WERI-Rb-1 (cell line): ENCODE data around the gene GPR39.

Experiments
- DNase-seq: peaks from one replicate; pipeline ENCODE4 v3.0.0-alpha.2; 2020
- H3K27ac ChIP-seq: fragments of 250-450 bp; sonication (Bioruptor Pico); 2 replicates; pipeline ENCODE4 v1.5.1; 2020; ENCODE audit warnings: mild to moderate bottlenecking, moderate library complexity
- H3K27me3 ChIP-seq: fragments of 250-450 bp; sonication (Bioruptor Pico); 2 replicates; pipeline ENCODE4 v1.5.1; 2021; ENCODE audit warnings: mild to moderate bottlenecking, low read depth, moderate library complexity; ENCODE audit not compliant: insufficient read depth, severe bottlenecking
- H3K36me3 ChIP-seq: fragments of 250-450 bp; sonication (Bioruptor Pico); 2 replicates; pipeline ENCODE4 v1.5.1; 2020; ENCODE audit warnings: mild to moderate bottlenecking, moderate library complexity
- H3K4me3 ChIP-seq: 2 replicates; pipeline ENCODE4 v1.5.1; 2011; ENCODE audit warnings: low read depth, mild to moderate bottlenecking, control low read depth, low read length
- H3K9me3 ChIP-seq: fragments of 250-450 bp; sonication (Bioruptor Pico); 2 replicates; pipeline ENCODE4 v1.5.1; 2021; ENCODE audit warnings: mild to moderate bottlenecking, moderate library complexity; ENCODE audit not compliant: severe bottlenecking
- CTCF ChIP-seq: IDR thresholded peaks from 2 replicates; pipeline ENCODE4 v1.5.1; 2011; ENCODE audit warnings: low read depth, mild to moderate bottlenecking, control low read depth, inconsistent platforms, low read length

GPR39 gene

GRCh38 chr2:132439703-132440398, 23.2 kb downstream of the GPR39 start:
- Histone ChIP-seq H3K27me3 (no peaks in the 10 kb centered on the region), H3K27ac (no peak overlapping the region), H3K36me3 (no peaks in the 10 kb centered on the region), H3K9me3 (no peaks in the 10 kb centered on the region), H3K4me3 (no peak overlapping the region)
- DNase-seq = no peak
- TF ChIP-seq CTCF = no peak

- no peak for DNase-seq
- Histone ChIP-seq H3K27ac (no peak overlapping the region), H3K9me3 (no peaks in the 10 kb centered on the region), H3K4me3 (no peak overlapping the region), H3K36me3 (no peaks in the 10 kb centered on the region), H3K27me3 (no peaks in the 10 kb centered on the region)
- TF ChIP-seq CTCF = no peak
Measured at GRCh38 chr2:132441051-132441450, 24.4 kb downstream of the GPR39 start.

- H3K27ac ChIP-seq = no peak overlapping the region
- H3K9me3 ChIP-seq = no peaks in the 10 kb centered on the region
- no peak overlapping the region for H3K4me3 ChIP-seq
- H3K27me3 ChIP-seq = no peaks in the 10 kb centered on the region
- DNase-seq = no peak
- TF ChIP-seq CTCF = no peak
- H3K36me3 ChIP-seq = no peaks in the 10 kb centered on the region
Measured at GRCh38 chr2:132442278-132442677, 25.7 kb downstream of the GPR39 start.

- no peaks in the 10 kb centered on the region for H3K9me3 ChIP-seq
- no peak for TF ChIP-seq CTCF
- H3K27me3 ChIP-seq = no peaks in the 10 kb centered on the region
- DNase-seq = no peak
- no peak overlapping the region for H3K4me3 ChIP-seq
- no peaks in the 10 kb centered on the region for H3K36me3 ChIP-seq
- H3K27ac ChIP-seq = no peak overlapping the region
Measured at GRCh38 chr2:132443106-132443505, 26.5 kb downstream of the GPR39 start.

- no peak overlapping the region for H3K4me3 ChIP-seq
- TF ChIP-seq CTCF = no peak
- DNase-seq = no peak
Measured at GRCh38 chr2:132446444-132446843, 29.8 kb downstream of the GPR39 start.

GRCh38 chr2:132448331-132448730, 31.7 kb downstream of the GPR39 start:
- Histone ChIP-seq H3K4me3 (no peak overlapping the region), H3K27ac (no peak overlapping the region), H3K9me3 (no peaks in the 10 kb centered on the region), H3K36me3 (no peaks in the 10 kb centered on the region), H3K27me3 (no peaks in the 10 kb centered on the region)
- TF ChIP-seq CTCF = no peak
- no peak for DNase-seq

More at GRCh38 chr2:132446444-132446843, 29.8 kb downstream of the GPR39 start:
- H3K9me3 ChIP-seq = no peaks in the 10 kb centered on the region
- H3K27ac ChIP-seq = no peak overlapping the region
- no peaks in the 10 kb centered on the region for H3K36me3 ChIP-seq
- no peaks in the 10 kb centered on the region for H3K27me3 ChIP-seq
